TTC549 (cell line): ENCODE data around the gene DYSF.

Source experiments
- FAIRE-seq: peaks from 2 replicates; lab custom pipeline; 2012; peaks lifted over from hg19 to GRCh38; lab: Jason Lieb, UNC

Gene DYSF

GRCh38 chr2:71502941-71503738 is 49.8 kb downstream of the DYSF start:
- no peak for FAIRE-seq

DNA sequence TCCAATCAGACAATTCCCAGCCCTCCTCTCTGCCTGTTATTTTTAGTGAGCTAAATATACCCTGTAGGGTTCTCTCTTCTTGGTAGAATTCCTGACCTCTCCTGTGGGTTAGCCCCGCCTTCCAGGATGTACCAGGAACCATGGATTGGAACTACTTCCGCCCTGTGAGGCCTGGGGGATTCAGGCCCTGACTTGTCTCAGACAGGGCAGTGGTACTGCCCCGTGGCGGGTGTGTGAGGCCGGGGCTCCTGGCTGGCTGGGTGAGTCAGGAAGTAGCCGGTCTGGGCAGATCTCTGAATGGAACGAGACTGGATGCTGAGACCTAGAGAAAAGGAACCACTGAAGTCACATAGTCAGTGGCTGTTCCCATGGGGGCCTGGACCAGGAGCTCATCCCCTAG is 50.5 kb downstream of the DYSF start:
- FAIRE-seq, result no peak

DNA sequence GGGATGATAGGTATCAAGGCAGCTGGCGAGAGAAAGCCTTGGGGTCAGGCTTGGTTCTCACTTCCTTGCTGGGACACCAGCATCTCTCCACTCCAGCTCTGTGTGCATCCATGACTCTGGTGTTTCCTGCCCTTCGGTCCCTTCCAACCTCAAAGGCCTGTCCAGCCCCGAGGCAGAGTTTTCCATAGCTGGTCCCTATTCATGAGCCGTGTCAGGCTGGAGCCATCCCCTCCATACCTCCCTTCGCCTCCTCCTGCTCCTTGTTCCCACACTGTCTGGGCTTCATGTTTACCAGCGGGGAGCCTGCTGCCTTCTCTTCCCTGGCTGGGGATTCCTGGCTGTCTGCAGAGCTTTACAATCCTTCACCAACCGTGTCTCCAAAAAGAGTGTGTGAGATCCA is 51.2 kb downstream of the DYSF start:
- no peak for FAIRE-seq

DNA sequence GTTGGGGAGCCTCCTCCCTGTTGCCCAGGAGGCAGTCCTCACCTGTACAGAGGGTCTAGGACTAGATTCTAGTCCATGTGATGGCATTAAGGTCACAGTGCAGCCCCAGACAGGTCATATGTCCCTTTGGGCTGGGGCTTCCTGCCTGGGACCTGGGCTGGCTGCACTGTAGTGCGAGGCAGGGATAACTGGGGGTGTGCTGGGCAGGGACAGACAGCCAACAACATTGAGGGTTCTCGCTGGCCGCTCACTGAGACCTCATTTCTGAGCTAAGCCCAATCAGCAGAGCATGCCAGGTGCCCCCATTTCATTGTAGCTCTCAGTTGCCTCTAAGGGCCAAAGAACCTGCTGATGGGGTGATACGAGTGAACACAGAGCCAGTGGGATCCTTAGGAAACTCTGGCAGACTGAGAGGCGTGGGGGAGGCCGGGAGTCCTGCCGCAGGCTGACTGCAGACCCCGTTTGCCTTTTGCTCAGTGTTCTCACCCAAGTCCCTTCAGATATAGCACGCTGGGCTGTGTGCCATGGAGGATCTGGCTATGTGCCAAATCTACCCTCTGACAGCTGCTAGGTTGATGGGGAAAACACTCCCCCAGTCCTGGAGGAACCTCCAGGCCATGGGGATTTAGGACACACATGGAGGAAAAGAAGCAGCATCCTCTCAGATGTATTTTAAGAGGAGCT is 51.9 kb downstream of the DYSF start:
- FAIRE-seq, result no peak

DNA sequence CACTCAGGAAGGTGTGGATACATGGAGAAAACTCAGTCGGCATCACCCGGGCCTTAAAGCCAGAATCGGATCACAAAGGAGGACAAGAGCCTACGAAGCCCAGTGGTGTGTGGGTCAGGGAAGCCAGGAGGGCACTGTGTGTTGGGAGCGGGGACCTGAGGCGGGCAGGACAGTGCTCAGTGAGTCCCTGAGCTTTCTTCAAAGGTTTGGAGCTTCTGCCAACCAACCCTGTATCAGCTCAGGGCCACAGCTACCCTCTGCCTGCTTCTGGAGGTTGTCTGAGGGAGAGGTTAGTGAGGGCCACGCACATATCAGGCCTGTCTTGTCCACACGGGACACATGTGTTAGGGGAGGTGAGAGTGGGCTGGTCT is 52.4 kb downstream of the DYSF start:
- FAIRE-seq, result no peak

DNA sequence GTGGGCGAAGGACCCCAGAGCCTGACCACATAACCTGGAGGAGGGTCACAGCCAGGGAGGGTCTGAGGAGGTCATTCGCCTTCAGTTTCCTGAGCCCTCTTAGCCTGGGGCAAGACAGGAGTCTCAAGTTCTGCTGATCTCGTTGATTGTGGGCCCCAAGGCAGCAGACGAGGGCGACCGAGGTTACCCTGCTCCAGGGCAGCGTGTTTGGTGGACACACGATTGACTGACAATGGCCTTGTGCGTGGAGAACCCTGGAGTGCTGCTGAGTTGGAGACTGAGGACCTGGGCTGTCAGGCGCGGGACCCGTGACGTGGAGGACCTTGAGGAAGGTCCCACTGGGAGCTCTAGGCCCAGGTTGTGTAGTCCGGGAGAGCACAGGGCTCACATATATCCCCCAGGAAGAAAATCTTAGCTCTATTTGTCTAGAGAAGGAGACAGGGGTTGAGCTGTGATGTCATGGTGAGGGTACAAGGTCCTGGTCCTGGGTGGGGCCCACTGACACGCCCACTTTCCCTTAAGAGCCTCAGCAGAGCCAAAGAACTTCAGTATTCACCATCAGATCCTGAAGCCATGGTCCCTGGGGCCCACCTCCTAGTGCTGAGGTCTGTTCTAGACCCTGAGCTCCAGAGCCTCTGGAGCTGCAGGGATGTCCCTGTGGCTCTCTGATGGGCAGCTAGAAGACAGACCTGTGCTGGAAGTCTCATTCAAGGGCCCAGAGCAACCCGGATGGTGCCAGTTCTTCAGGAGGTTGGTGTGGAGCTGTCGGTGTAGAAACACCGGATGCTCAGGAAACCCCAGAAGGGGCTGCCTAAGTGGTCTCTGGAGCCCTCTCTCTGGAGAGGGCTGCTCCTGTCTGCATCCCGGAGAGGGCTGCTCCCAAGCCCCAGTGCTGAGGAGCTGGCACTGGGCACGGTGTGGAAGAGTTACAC is 53.1 kb downstream of the DYSF start:
- no peak for FAIRE-seq

- FAIRE-seq, result no peak
Measured at GRCh38 chr2:71507476-71507875, 54.1 kb downstream of the DYSF start.

DNA sequence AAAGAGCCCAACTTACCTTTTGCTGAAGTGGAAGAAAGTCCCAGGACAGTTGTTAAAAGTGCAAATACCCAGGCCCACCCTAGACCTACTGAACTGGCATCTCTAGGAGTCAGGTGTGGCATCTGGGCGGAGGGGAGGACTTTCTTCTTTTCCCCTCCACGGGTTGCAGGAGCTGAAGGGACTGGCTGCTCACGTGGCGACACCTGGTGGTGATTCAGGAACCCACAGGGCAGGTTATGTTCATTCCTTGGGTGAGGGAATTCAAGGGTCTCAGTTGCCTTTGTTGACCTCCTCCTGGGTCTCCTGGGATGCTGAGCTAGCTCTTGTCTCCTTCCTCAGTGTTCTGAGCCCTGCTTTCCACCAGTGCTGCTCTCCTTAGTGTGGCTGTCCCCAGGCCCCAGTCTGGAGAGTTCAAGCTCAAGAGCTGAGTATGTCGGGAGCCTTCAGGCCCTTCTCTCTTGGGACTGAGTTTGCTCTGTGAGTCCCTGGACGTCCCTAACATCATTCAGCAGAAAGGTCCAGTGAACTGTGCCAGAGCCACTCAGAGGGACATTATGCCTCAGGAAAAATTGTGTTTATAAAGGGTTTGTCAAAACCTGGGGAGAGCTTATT is 56.9 kb downstream of the DYSF start:
- no peak for FAIRE-seq

GRCh38 chr2:71510938-71511337 is 57.6 kb downstream of the DYSF start:
- FAIRE-seq, result no peak

- FAIRE-seq, result no peak
Measured at GRCh38 chr2:71511776-71512175, 58.4 kb downstream of the DYSF start.

GRCh38 chr2:71512386-71512785 is 59.0 kb downstream of the DYSF start:
- no peak for FAIRE-seq

GRCh38 chr2:71513096-71513495 is 59.7 kb downstream of the DYSF start:
- no peak for FAIRE-seq

- FAIRE-seq, result no peak
Measured at GRCh38 chr2:71513721-71514120, 60.4 kb downstream of the DYSF start.

GRCh38 chr2:71516253-71516888 is 63.0 kb downstream of the DYSF start:
- FAIRE-seq, result no peak

GRCh38 chr2:71517851-71518250 is 64.5 kb downstream of the DYSF start:
- no peak for FAIRE-seq

DNA sequence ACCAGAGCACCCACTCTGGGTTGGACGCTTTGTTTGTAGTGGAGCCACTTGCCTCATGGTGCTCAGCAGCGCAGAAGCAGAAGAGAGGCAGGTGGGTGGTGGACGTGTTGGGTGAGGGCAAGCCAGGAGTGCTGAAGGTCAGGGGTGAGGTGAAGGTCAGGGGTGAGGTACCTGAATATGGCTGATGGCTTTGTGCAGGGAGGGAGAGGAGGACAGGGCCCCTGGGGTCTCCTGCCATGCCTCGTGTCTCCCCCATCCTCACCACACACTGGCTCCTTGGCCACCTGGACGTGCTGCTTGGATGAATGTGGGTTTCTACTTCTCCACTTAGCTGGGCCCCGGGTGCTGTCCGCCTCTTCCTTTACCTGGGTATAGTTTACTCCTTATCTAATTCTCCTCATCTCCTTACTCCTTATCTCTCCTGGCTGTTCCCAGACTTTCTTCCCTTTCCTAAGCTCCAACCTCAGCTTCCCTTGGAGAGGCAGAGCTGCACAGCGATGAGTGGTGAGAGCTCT is 68.1 kb downstream of the DYSF start:
- no peak for FAIRE-seq

GRCh38 chr2:71524476-71524875 is 71.1 kb downstream of the DYSF start:
- no peak for FAIRE-seq

GRCh38 chr2:71526141-71526540 is 72.8 kb downstream of the DYSF start:
- FAIRE-seq, result no peak

GRCh38 chr2:71526975-71527374 is 73.6 kb downstream of the DYSF start:
- no peak for FAIRE-seq

DNA sequence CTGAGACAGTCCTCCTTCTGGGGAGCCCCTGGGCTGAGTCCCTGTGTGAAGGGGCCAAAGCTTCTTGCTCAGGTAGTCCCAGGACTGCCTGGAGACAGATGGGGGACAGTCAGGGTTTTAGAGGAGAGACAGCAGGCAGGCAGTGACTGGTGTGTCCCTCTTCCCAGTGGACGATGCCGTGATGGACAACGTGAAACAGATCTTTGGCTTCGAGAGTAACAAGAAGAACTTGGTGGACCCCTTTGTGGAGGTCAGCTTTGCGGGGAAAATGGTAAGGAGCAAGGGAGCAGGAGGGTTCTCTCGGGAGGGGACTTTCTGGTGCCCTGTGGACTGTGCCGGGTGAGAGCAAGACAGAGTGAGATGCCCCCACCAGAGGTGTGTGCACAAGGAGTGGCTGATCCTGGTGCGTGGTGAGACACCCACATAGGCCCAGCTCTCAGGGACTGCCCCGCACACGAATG is 74.8 kb downstream of the DYSF start:
- FAIRE-seq, result no peak

DNA sequence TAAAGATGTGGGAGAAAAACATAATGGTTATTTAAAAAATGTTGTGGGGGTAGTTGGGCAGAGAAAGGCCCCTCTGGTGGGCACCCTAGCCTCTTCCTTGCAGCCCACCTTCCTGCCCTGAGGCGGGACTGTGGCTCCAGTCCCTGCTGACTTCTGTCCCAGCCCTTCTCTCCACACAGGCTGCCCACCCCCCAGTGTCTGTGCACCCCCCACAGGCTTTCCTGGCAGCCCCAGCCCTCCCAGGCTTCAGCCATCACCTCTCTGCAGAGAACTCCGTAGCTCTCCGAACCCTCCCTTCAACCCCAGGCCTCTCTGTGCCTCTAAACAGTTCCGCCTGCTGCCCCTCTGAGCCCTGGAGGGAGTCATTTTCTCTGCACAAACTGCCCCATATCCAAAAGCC is 75.4 kb downstream of the DYSF start:
- no peak for FAIRE-seq

DNA sequence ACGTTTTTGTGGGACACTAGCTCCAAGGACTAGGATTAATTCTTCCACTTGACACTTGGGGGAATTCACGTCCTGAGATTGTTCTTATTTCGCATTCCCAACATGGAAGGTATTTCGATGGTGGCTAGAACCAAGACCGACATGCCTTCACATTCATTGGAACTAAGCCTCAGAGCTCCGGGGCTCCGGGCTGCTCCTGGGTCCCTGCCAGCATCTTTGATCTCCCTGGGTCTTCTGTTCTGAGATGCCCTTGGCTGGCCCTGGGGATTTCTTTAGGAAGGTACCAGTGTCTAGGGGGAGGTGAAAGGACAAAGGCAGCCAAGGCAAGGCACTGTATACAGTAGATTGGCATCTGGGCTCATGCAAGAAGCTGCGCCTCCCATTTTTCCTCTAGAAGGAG is 76.8 kb downstream of the DYSF start:
- no peak for FAIRE-seq
